HL-60 (cell line): ENCODE measurements around the gene ZNF598.
A peak's percentile ranks its signal among the peaks of the same experiment; 100 is the strongest.
"Not testable (repeated sequence)": the region's sequence is repeated elsewhere in the genome, so short reads cannot be mapped to it uniquely, and the experiment has no call there.

Experiments used
- DNase-seq, 2 experiments: peaks; one replicate each; pipeline ENCODE4 v3.0.0-alpha.2; 2010 to 2020; ENCODE audit warnings: low read depth in 1 of 2, low spot score in 1 of 2
- H3K27ac ChIP-seq: fragments of 250-450 bp; sonication (Bioruptor Pico); replicated peaks from 2 replicates; pipeline ENCODE4 v1.5.1; 2020; ENCODE audit warnings: mild to moderate bottlenecking, moderate library complexity
- H3K27me3 ChIP-seq: fragments of 250-450 bp; sonication (Bioruptor Pico); 2 replicates; pipeline ENCODE4 v1.5.1; 2021; ENCODE audit warnings: mild to moderate bottlenecking, moderate library complexity; ENCODE audit not compliant: insufficient read depth, poor library complexity, severe bottlenecking
- H3K4me3 ChIP-seq: replicated peaks from 2 replicates; pipeline ENCODE4 v1.5.1; 2011; ENCODE audit warnings: mild to moderate bottlenecking, control low read depth, low read length; ENCODE audit not compliant: insufficient read depth
- CTCF ChIP-seq: IDR thresholded peaks from one replicate; pipeline ENCODE4 v1.5.1; 2011; ENCODE audit warnings: low read length, control low read depth, inconsistent platforms; ENCODE audit not compliant: insufficient read depth
- GABPA ChIP-seq: IDR thresholded peaks from 2 replicates; pipeline ENCODE4 v1.6.1; 2012; ENCODE audit warnings: low read depth
- POLR2AphosphoS5 ChIP-seq: IDR thresholded peaks from 2 replicates; pipeline ENCODE4 v1.6.1; 2012; ENCODE audit warnings: low read depth
- REST ChIP-seq: IDR thresholded peaks from 2 replicates; pipeline ENCODE4 v1.6.1; 2012; ENCODE audit warnings: low read depth; ENCODE audit not compliant: insufficient replicate concordance
- SPI1 ChIP-seq: IDR thresholded peaks from 2 replicates; pipeline ENCODE4 v1.6.1; 2012; ENCODE audit warnings: low read depth, mild to moderate bottlenecking, borderline replicate concordance

The ZNF598 gene

GRCh38 chr16:2015117-2015946 lies 5.7 kb upstream of the ZNF598 start:
- DNase-seq: no peak
- Histone ChIP-seq H3K4me3 (no peak overlapping the region), H3K27me3 (peaks cover 15% of the 10 kb centered on the region), H3K27ac (no peak overlapping the region)
- no peak for TF ChIP-seq SPI1
- no peak for TF ChIP-seq REST
- no peak for TF ChIP-seq GABPA
- TF ChIP-seq POLR2AphosphoS5: no peak
- TF ChIP-seq CTCF: no peak

- TF ChIP-seq REST (no peak), CTCF (no peak)
- Histone ChIP-seq H3K4me3 (no peak overlapping the region), H3K27me3 (no peaks in the 10 kb centered on the region), H3K27ac (no peak overlapping the region)
- no peak for DNase-seq
These were observed 3.9 kb upstream of the ZNF598 start for GRCh38 chr16:2013527-2013926.

GRCh38 chr16:2011726-2012125 lies 2.1 kb upstream of the ZNF598 start:
- not testable (repeated sequence) for DNase-seq, H3K27me3 ChIP-seq, H3K27ac ChIP-seq, H3K4me3 ChIP-seq

GRCh38 chr16:2009164-2009711 lies 383 bp downstream of the ZNF598 start:
- Histone ChIP-seq H3K27me3 (no peaks in the 10 kb centered on the region), H3K27ac (peak overlapping the region; percentile 64), H3K4me3 (peak overlapping the region; percentile 63)
- TF ChIP-seq CTCF (no peak), POLR2AphosphoS5 (no peak), GABPA (no peak), REST (no peak), SPI1 (no peak)
- no peak for DNase-seq
